GM21576 (cell line): ENCODE measurements around the gene PRR33.
A peak's percentile ranks its signal among the peaks of the same experiment; 100 is the strongest.
"Not testable (repeated sequence)": the region's sequence is repeated elsewhere in the genome, so short reads cannot be mapped to it uniquely, and the experiment has no call there.

Source experiments
- ATAC-seq: cut with Tn5 transposase; IDR thresholded peaks from one replicate; pipeline ENCODE4 v1.9.1; 2021; ENCODE audit warnings: mild to moderate bottlenecking, moderate library complexity; ENCODE audit not compliant: unreplicated experiment

PRR33 gene

GRCh38 chr11:1890856-1891830, 552 bp downstream of the PRR33 start:
- no peak for ATAC-seq

DNA sequence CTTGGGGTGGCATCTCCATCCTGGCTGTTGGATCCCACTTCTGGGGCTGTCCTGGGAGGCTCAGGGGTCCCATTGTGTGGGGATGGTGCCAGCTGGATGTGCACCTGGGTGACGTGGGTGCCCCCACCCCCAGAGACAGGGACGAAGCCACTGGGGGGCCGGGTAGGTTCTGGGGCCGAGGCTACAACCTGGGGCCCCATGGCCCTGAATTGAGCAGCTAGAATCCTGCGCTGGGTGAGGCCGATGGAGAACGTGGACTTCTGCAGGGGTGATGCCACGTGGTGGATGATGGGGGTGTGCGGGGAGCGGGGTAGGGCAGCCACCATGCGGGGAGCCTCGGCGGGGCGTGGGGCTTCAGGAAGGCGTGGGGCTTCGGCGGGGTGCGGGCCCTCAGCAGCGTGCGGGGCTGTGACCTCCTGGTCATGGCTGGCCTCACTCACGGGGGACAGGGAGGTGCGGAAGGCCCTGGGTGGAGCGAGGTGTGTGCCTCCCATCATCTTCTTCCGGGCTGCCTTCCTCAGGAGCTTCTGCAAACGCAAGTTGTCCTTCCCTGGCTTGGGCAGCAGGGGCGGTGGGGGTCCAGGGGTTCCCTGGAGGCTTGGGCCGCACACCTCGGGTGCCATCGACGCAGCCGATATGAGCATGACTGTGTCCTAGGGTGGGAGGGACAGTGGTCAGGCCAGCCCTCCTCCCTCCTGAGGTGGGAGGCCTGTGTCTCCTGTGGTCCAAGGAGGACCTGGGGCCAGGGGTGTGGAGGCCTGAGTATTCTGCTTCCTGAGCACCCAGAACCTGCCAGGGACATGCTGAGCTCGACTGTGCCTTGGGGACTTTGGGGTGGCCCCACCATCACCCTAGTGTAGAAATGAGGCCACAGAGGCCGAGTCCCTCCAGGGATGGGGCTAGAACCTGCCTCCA, 1.5 kb downstream of the PRR33 start:
- ATAC-seq, result no peak

DNA sequence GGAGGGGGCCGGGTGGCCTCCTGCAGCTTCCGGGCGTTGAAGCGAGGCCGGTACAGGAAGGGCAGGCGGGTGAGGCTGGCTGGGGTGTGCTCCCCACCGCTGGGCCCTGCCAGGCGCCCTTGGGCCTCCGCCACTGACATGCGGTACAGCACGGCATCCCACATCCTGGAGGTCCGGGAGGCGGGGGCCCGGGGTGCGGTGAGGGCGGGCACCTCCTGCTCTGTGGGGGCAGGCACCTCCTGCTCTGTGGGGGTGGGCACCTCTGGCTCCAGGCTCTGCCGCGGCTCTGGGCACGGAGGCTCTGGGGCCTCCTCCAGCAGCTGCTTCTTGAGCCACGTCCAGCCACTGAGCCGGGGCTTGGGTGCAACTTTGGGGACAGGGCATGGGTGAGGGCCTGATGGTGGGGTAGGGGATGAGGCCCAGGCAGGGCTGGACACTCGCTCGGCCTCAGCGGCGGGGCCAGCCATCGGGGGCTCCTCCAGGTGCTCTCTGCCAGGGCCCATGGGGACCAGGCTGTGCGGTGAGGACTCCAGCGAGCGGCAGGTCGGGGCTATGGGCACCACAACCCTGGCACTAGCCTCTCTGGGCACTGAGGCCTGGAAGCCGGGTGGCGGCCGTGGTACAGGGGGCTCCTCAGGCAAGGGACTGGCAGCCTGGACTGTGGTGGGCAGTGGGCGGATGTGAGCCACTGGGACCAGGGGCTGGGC, 2.3 kb downstream of the PRR33 start:
- ATAC-seq, result no peak

DNA sequence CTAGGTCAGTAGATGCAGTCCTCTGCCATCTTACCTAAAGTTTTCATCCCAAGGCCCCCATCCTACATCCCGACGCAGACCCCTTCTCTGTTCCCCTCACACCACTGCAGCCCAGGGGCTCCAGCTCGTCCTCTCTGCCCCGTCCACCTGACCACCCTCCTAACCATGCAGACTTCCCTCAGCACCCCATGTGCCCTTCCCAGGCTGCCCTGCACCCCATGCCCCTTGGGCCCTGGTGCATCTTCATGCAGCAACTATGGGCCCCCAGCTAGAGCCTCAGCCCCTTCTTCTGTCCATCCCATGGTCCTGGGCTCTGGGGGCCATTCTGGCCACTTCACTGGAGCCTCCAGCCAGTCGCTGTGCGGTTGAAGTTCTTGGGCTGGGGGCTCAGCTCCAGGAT, 2.9 kb downstream of the PRR33 start:
- no peak for ATAC-seq

- no peak for ATAC-seq
Observed at GRCh38 chr11:1888347-1888753, 3.3 kb downstream of the PRR33 start.

DNA sequence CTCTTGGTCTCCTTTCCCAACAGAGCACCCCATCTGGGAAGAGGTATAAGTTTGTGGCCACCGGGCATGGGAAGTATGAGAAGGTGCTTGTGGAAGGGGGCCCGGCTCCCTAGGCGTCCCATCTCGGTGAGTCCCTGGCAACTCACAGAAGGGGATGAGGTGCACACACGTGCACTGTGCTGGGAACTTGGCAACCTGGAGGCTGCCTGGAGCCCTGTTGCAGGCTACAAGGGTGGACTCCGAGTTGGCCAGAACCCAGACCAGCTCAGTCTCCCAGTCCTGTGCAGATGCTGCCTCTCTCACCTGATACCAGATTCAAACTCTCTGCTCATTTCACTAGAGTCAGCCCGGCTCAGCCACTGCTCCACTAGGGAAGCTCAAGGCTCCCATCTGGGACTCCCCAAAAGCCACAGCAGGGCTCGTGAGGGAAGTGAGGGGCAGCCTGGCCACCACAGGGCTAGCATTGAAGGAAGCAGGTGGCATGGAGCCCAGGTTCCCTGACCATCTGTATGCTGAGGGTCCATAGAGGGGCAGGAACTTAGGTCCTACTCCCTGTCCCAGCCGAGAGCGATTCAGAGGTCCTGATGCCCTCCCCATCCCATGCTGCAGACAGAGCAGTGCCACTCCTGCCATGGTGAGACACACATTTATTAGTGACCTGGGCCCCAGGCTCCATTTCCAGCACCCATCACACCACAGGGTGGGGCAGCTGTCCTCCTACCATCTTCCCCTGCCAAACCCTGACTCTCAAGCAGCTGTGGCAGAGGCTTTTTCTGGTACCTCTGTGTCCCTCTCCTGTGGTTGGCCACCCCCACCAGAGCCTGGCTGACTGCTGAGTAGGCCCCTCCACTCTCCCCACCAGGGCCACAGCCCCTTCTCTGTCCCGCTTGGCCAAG, 4.0 kb downstream of the PRR33 start:
- ATAC-seq, result no peak

DNA sequence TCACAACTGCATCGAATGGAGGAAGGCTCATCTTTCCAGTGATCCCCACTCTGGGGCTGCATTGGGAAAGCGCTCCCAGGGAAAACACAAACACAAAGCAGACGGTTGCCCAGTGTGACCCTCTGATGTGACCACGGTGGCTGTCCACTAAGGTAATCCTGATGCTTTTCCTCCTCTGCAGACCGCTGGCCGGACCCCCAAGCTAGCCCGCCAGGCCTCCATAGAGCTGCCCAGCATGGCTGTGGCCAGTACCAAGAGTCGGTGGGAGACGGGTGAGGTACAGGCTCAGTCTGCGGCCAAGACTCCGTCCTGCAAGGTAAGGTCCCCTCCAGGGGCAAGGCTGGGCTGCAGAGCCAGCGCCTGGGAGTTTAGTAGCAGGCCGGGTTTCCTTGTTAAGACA, 5.1 kb downstream of the PRR33 start:
- ATAC-seq, result not testable (repeated sequence)

DNA sequence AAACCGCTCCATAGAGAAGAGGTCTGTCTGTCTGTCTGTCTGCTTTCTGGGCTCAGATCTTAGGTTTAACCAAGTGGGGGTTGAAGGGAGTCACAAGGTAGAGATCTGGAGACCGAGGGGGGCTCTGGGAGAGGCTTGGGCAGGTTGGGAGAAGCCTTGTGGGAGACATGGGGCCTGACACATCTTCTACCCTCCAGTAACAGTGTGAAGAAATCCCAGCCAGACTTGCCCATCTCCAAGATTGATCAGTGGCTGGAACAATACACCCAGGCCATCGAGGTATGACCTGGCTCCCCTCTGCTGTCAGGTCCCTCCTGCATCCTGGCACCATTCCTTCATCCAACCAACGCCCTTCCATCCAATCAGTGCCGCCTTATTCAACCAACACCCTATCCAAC, 7.4 kb downstream of the PRR33 start:
- ATAC-seq, result no peak

DNA sequence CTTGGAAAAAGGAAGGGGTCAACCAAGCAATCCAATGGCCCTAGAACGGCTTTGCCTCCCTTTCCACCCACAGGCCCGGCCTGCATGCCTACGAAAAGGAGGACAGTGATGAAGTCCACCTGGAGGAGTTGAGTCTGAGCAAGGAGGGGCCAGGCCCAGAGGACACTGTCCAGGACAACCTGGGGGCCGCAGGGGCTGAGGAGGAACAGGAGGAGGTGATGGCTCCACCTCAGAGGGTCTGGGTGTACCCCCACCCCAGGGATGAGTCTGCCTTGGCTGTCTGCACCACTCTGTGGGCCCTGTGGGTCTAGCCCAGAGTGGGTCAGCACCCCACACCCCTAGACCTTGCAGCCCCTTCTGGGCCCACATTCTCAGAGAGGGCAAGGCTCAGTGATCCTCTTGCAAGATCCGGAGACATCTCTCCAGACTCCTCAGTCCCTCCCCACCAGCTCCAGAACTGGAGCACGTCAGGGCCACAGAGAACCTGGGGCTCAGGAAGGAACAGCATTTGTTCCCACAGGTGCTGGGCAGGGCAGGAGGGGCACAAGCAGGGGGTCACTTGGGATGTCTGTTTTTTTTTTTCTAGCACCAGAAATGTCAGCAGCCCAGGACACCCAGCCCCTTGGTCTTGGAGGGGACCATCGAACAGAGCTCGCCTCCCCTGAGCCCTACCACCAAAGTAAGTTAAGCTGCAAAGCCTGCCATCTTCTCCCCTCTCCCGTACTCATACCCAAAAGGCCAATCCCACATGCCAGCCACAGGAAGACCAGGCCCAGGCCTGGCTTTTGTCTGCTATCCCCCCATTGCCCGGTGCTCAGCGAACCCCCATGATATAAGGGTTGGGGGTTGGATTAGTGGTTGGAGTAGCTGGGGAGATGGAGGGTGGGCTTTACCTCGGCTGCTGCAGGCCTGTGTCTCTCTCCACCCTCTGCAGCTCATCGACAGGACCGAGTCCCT, 8.1 kb downstream of the PRR33 start:
- ATAC-seq, result no peak

GRCh38 chr11:1882265-1883238, 9.1 kb downstream of the PRR33 start:
- ATAC-seq, result peak; percentile 53

DNA sequence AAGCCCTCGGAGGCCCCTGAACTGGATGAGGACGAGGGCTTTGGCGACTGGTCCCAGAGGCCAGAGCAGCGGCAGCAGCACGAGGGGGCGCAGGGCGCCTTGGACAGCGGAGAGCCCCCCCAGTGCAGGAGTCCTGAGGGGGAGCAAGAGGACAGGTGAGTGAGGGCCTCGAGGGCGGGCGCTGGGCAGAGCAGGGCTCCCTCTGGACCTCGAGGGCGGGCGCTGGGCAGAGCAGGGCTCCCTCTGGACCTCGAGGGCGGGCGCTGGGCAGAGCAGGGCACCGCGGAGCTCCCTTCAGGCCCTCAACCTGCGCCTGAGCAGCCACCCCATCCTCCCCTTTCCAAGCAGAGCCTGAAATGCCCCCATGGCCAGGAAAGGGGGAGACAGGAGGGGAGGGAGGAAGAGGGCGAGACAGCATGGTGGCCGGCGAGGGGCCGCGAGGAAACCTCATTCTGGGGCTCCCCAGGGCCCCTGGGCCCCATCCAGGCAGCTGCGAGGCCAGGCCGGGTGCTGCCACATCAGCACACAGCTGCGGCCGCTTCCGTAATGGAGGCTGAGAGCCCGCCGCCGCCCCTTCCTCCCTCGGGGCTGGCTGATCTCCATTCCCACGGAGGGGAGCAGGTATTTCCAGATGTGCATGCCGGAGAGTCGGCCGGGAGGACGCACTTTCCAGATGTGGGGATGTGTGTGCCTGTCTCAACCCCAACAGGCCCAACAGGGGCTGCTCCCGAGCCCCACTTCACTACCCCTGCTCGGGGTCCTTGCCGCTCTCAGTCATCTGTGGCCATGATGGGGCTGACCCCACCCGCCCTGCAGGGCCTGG, 10.0 kb downstream of the PRR33 start:
- peak; percentile 26 for ATAC-seq

DNA sequence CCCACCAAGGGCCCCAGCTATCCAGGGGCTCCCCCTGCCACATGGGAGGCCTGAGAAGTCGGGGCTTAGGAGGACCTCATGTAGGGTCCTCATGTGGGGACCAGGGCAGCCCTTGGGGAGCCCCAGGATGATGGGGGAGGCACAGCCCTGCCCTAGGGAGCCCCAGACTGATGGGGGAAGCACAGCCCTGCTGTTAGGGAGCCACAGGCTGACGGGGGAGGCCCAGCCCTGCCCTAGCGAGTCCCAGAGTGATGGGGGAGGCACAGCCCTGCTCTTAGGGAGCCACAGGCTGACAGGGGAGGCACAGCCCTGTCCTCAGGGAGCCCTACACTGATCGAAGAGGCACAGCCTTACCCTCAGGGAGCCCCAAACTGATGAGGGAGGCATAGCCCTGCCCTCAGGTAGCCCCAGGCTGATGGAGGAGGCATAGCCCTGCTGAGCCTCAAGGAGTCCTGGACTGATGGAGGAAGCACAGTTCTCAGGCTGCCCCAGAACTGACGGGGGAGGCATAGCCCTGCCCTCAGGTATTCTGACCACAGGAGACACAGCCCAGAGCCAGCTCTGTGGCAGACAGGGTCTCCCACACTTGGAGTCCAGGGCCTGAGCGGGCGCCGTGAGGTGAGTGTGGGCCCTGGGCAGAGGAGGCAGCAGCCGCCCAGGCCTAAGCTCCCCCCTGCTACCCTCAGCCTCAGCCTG, 10.8 kb downstream of the PRR33 start:
- ATAC-seq, result no peak

DNA sequence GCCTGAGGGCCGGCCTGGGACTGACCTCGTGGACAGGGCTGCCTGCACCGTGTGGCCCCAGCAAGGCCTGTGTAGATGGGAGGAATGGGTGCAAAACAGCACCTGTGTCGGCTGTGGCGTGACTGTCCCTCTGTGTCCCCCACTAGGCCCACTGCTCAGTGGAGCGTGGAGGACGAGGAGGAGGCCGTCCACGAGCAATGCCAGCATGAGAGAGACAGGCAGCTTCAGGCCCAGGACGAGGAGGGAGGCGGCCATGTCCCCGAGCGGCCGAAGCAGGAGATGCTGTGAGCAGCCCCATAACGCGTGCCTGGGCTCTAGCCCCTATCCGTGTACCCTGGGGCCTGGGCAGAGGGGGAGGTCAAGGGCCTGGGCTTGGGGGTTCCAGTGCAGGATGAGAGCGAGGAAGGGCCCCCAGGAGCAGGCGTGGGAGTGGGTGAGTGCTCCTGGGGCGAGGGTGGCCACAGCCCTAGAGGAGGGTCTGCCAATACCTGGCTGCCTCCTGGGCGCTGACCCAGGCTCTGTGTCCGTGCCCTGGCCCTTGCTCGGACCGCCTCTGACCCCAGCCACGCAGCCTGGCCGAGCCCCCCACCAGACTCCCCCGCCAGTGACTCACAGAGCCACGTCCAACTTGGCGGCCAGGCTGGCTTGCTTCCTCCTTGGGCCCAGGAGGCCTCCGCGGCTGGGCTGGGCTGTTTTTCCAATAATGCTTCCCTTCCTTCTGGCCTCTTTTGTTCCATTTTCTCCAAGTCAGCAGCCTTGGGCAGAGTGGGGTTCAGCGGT, 11.6 kb downstream of the PRR33 start:
- no peak for ATAC-seq

DNA sequence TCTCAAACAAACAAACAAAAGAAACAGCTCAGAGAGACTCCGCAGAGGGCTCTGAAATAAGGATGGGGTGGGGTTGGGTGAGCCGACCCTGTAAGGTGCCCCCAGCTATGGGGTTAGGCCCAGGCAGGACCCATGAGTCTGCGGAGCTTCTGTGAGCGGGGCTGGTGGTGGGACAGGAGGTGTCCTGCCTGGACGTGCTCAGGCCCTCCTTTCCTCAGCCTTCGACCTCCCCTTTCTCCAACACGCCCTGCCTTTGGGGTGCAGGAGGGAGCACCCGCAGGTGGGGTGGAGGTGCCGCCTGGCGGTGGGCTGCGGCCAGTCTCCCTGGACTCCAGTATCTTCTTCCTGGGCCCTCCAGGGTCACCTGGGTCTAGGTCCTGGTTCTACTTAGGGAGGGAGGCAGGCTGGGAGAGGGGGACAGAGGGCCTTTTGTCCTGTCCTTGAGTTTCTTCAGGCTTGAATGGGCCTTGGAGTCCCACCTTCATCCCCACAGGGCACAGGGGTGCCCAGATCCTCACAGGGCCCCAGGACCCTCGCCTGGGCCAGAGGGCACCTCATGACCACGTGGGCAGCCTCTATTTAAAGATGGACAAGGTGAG, 12.3 kb downstream of the PRR33 start:
- ATAC-seq, result no peak
